NT2/D1 (cell line): ENCODE data around the gene MBD4.
"Not testable (repeated sequence)": the region's sequence is repeated elsewhere in the genome, so short reads cannot be mapped to it uniquely, and the experiment has no call there.

Source experiments
- DNase-seq: peaks from one replicate; pipeline ENCODE4 v3.0.0-alpha.2; 2011; ENCODE audit warnings: low read depth, low spot score
- H3K27me3 ChIP-seq: 2 replicates; pipeline ENCODE4 v1.6.0; 2011; ENCODE audit warnings: mild to moderate bottlenecking; ENCODE audit not compliant: insufficient read length, insufficient read depth
- H3K36me3 ChIP-seq: 2 replicates; pipeline ENCODE4 v1.6.1; 2011; ENCODE audit warnings: mild to moderate bottlenecking, low read length, mixed read lengths; ENCODE audit not compliant: insufficient read depth, insufficient read length
- H3K4me1 ChIP-seq: 2 replicates; pipeline ENCODE4 v1.5.1; 2011; ENCODE audit not compliant: insufficient read depth, insufficient read length
- H3K4me3 ChIP-seq: 2 replicates; pipeline ENCODE4 v1.5.1; 2011; ENCODE audit warnings: low read depth; ENCODE audit not compliant: insufficient read length
- H3K9ac ChIP-seq: 2 replicates; pipeline ENCODE4 v1.6.0; 2011; ENCODE audit warnings: low read depth; ENCODE audit not compliant: insufficient read length
- H3K9me3 ChIP-seq: 2 replicates; pipeline ENCODE4 v1.5.1; 2011; ENCODE audit warnings: mild to moderate bottlenecking, low read length; ENCODE audit not compliant: insufficient read depth
- SUZ12 ChIP-seq: IDR thresholded peaks from 2 replicates; pipeline ENCODE4 v1.6.1; 2011; ENCODE audit not compliant: insufficient read length, insufficient read depth; ENCODE audit errors: extremely low read depth
- YY1 ChIP-seq: IDR thresholded peaks from 2 replicates; pipeline ENCODE4 v1.6.1; 2011; ENCODE audit not compliant: insufficient read length, insufficient read depth
- ZNF274 ChIP-seq: IDR thresholded peaks from 2 replicates; pipeline ENCODE4 v1.6.1; 2011; ENCODE audit warnings: mild to moderate bottlenecking, low read depth, low read length

The MBD4 gene

DNA sequence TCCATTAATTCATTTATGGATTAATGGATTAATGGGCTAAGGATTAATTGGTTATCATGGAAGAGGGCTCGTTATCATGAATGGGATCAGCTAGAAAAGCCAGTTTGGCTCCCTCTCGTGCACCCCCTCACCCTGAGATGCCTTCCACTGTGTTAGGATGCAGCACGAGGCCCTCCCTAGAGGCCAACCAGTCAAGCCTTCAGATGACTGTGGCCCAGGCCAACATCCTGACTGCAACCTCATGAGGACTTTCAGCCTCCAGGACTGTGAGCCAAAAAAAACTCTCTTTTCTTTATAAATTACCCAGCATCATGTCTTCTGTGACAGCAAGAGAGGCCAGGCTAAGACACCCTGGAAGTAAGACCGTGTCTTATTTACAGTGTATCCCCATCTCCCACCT, 20.3 kb downstream of the MBD4 start:
- Histone ChIP-seq H3K4me1 (peaks cover 3% of the 10 kb centered on the region), H3K9me3 (peaks cover 11% of the 10 kb centered on the region; the same call in 1 of the 2 replicates), H3K9ac (no peak overlapping the region), H3K36me3 (no peaks in the 10 kb centered on the region), H3K4me3 (no peak overlapping the region), H3K27me3 (no peaks in the 10 kb centered on the region)
- TF ChIP-seq SUZ12 (no peak), YY1 (no peak), ZNF274 (no peak)
- no peak for DNase-seq

GRCh38 chr3:129418041-129418973, 21.4 kb downstream of the MBD4 start:
- Histone ChIP-seq H3K4me1 (peaks cover 3% of the 10 kb centered on the region), H3K9ac (no peak overlapping the region), H3K27me3 (no peaks in the 10 kb centered on the region), H3K36me3 (no peaks in the 10 kb centered on the region), H3K4me3 (no peak overlapping the region), H3K9me3 (peaks cover 22% of the 10 kb centered on the region; the same call in 1 of the 2 replicates)
- DNase-seq, result no peak
- TF ChIP-seq SUZ12 (no peak), YY1 (no peak), ZNF274 (no peak)

GRCh38 chr3:129417326-129417725, 22.4 kb downstream of the MBD4 start:
- no peaks in the 10 kb centered on the region for H3K36me3 ChIP-seq
- H3K4me3 ChIP-seq, result no peak overlapping the region
- no peak overlapping the region for H3K9ac ChIP-seq
- H3K27me3 ChIP-seq, result no peaks in the 10 kb centered on the region
- no peak for TF ChIP-seq YY1
- no peak for TF ChIP-seq ZNF274
- TF ChIP-seq SUZ12, result no peak
- peaks cover 22% of the 10 kb centered on the region; the same call in 1 of the 2 replicates for H3K9me3 ChIP-seq
- no peak for DNase-seq
- peaks cover 7% of the 10 kb centered on the region for H3K4me1 ChIP-seq

- DNase-seq, result no peak
- Histone ChIP-seq H3K4me3 (no peak overlapping the region), H3K4me1 (peaks cover 8% of the 10 kb centered on the region), H3K9me3 (peaks cover 22% of the 10 kb centered on the region; the same call in 1 of the 2 replicates), H3K27me3 (no peaks in the 10 kb centered on the region), H3K9ac (no peak overlapping the region), H3K36me3 (no peaks in the 10 kb centered on the region)
- TF ChIP-seq ZNF274, result no peak
These were observed 23.3 kb downstream of the MBD4 start for GRCh38 chr3:129416415-129416814.

DNA sequence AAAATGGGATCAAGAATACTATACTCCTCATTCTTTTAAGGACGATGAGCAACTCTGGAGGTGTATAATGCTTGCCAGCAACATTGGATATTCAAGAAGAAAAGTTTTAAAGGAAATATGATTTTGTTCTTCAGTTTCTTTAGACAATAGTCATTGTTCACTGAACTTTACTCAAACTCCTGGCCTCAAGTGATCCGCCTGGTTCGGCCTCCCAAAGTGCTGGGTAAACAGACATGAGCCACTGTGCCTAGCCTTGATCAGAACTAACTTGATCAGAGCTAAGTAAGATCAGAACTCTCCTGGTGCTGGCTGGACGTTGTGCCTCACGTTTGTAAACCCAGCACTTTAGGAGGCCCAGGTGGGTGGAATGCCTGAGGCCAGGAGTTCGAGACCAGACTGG, 23.9 kb downstream of the MBD4 start:
- peaks cover 20% of the 10 kb centered on the region; the same call in 1 of the 2 replicates for H3K9me3 ChIP-seq
- no peak for TF ChIP-seq SUZ12
- no peak for TF ChIP-seq ZNF274
- TF ChIP-seq YY1, result no peak
- DNase-seq, result no peak
- peaks cover 8% of the 10 kb centered on the region for H3K4me1 ChIP-seq
- peaks cover 4% of the 10 kb centered on the region for H3K27me3 ChIP-seq
- H3K4me3 ChIP-seq, result no peak overlapping the region
- no peak overlapping the region for H3K9ac ChIP-seq
- H3K36me3 ChIP-seq, result no peaks in the 10 kb centered on the region

DNA sequence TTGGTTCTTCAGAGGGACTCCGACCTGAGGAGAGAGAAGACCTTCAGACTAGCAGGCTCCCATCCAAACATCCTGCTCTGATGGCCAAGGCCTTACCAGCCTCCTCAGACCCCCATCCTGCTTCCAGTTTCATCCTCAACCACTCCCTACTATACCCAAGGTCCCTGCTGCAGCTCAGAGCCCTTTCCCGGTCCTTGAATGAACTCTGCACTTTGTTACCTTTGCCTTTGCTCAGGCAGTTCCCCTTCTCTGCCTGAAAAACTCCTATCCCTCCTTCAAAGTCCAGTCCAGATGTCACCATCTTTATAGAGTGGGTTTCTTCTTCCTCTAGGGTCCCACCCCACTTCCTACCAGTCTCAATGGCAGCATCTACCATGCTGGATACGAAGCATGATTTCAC, 24.4 kb downstream of the MBD4 start:
- Histone ChIP-seq H3K27me3 (peaks cover 4% of the 10 kb centered on the region), H3K9me3 (peaks cover 19% of the 10 kb centered on the region; the same call in 1 of the 2 replicates), H3K36me3 (no peaks in the 10 kb centered on the region), H3K4me3 (no peak overlapping the region), H3K9ac (no peak overlapping the region), H3K4me1 (peaks cover 8% of the 10 kb centered on the region)
- no peak for DNase-seq
- TF ChIP-seq ZNF274, result no peak
- TF ChIP-seq YY1, result no peak
- no peak for TF ChIP-seq SUZ12

GRCh38 chr3:129413687-129414506, 25.9 kb downstream of the MBD4 start:
- no peak for DNase-seq
- H3K4me3 ChIP-seq, result no peak overlapping the region
- TF ChIP-seq SUZ12 (no peak), YY1 (no peak), ZNF274 (no peak)
- no peaks in the 10 kb centered on the region for H3K36me3 ChIP-seq
- H3K9ac ChIP-seq, result no peak overlapping the region
- peaks cover 8% of the 10 kb centered on the region for H3K4me1 ChIP-seq
- H3K27me3 ChIP-seq, result peaks cover 4% of the 10 kb centered on the region
- peaks cover 19% of the 10 kb centered on the region; the same call in 1 of the 2 replicates for H3K9me3 ChIP-seq

DNA sequence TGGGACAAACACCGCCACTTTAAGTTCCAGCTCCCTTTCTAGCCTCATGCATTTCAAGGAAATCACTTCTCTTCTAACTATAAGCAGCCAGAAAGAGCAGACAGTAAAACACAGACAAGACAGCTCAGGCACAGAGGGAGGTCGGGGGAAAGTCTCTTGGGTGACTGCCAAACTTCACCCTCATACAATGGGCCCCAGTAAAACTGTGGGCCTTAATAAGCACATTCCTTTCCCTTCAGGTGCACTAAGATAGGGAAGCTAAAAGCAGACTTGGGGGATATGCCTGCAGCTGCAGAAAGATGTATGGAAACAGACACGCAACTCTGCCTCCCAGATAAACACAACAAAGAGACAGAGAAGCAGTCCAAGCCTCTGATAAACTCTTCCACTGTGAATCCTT, 26.5 kb downstream of the MBD4 start:
- H3K9ac ChIP-seq, H3K27me3 ChIP-seq, H3K4me3 ChIP-seq, DNase-seq, H3K36me3 ChIP-seq, H3K4me1 ChIP-seq: not testable (repeated sequence)
- H3K9me3 ChIP-seq, result peaks cover 19% of the 10 kb centered on the region; the same call in 1 of the 2 replicates
